Mucosa of descending colon (tissue), 3 donors: ENCODE results near the gene COL5A1. TPM values are rescaled to one million over a fixed set of nuclear protein-coding genes. Genes with fewer than 3 reads are reported as not detected.

Experiments
- ATAC-seq: fragments of 200-7000 bp; cut with Tn5 transposase; one replicate; pipeline ENCODE4 v1.9.1; 2020; ENCODE audit warnings: mild to moderate bottlenecking, moderate library complexity
- DNase-seq, 3 donors: peaks; one replicate each; pipeline ENCODE4 v3.0.0-alpha.2; 2020
- H3K36me3 ChIP-seq: fragments of 200-600 bp; one replicate; pipeline ENCODE4 v1.8.0; 2021; ENCODE audit warnings: low read depth, mild to moderate bottlenecking
- H3K4me1 ChIP-seq: fragments of 200-600 bp; one replicate; pipeline ENCODE4 v1.8.0; 2021; ENCODE audit warnings: low read depth, mild to moderate bottlenecking
- H3K4me3 ChIP-seq: fragments of 200-600 bp; one replicate; pipeline ENCODE4 v1.8.0; 2021; ENCODE audit warnings: mild to moderate bottlenecking
- H3K9me3 ChIP-seq: fragments of 200-600 bp; one replicate; pipeline ENCODE4 v1.8.0; 2021; ENCODE audit warnings: mild to moderate bottlenecking
- intact Hi-C, 2 donors: fragments of 100-400 bp; cut with DNase I in 1 of 2; cut with micrococcal nuclease in 1 of 2; formaldehyde crosslinking; loops; one replicate each; pipeline versions ENCODE4 v1.11.0 to v1.11.1; 2022; cut with DNase I, micrococcal nuclease
- total RNA-seq, 3 donors: library from RNA; stranded (reverse); fragmentation: NEBNext Ultra II Directional in 2 of 3; extraction: Animal tissue kit (Norgen Biotek cat#: 25700) in 2 of 3; gene quantifications; one replicate each; pipeline versions ENCODE4 v1.2.1 to v1.2.4, GENCODE V29; 2021 to 2023
- TF ChIP-seq, protein P1 (sequence below): fragments of 200-600 bp; IDR thresholded peaks from one replicate; pipeline ENCODE4 v1.8.0; 2022; ENCODE audit warnings: antibody characterized with exemption, mild to moderate bottlenecking
- donor health status: DM: no; HTN: no; CAD: no; lungs with moderate emphysema.
- donor health status: DM: no; HTN: no; CAD: no.
- donor health status: DM: no; HTN: yes; CAD: no.

The COL5A1 gene
- total RNA-seq, 3 donors from 2014 or later: 8.6 to 62.3 (median 22.2) TPM

DNA sequence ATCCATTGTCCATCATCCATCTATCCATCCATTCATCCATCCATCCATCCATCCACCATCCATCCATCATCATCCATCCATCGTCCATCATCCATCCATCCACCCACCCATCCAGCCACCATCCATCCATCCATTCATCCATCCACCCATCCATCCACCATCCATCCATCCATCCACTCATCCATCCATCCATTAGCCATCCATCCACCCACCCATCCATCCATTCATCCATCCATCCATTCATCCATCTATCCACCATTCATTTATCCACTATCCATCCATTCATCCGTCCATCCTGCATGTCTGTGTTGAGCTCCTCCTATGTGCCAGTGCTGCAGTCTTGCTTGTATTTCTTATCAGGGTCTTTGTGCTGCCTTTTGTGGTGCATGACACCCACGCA, 44.2 kb downstream of the COL5A1 start:
- Histone ChIP-seq H3K36me3 (no peaks in the 10 kb centered on the region), H3K4me1 (no peaks in the 10 kb centered on the region), H3K9me3 (no peaks in the 10 kb centered on the region), H3K4me3 (no peak overlapping the region)
- TF ChIP-seq, protein P1, sequence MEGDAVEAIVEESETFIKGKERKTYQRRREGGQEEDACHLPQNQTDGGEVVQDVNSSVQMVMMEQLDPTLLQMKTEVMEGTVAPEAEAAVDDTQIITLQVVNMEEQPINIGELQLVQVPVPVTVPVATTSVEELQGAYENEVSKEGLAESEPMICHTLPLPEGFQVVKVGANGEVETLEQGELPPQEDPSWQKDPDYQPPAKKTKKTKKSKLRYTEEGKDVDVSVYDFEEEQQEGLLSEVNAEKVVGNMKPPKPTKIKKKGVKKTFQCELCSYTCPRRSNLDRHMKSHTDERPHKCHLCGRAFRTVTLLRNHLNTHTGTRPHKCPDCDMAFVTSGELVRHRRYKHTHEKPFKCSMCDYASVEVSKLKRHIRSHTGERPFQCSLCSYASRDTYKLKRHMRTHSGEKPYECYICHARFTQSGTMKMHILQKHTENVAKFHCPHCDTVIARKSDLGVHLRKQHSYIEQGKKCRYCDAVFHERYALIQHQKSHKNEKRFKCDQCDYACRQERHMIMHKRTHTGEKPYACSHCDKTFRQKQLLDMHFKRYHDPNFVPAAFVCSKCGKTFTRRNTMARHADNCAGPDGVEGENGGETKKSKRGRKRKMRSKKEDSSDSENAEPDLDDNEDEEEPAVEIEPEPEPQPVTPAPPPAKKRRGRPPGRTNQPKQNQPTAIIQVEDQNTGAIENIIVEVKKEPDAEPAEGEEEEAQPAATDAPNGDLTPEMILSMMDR: no peak
- intact Hi-C loops: no loop called here
- no peak for DNase-seq
- no peak for ATAC-seq

DNA sequence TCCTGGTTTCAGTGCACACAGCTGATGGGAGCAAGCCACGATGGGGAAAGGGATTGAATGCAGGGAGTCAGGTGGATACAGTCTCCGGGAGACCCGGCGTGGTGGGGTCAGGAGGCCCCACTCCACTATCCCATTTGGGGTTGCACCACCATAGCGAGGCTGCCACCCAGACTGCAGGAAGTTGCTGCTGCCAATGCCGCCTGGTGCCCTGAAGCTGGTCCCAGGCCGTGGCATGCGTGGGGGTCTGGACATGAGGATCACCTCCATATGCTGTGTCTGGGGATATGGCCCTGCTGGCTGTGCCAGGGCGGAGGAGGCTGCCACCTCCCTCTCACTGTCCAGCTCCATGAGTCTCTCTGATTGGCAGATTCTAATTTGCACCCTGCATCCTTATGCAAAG, 45.3 kb downstream of the COL5A1 start:
- Histone ChIP-seq H3K36me3 (no peaks in the 10 kb centered on the region), H3K4me1 (no peaks in the 10 kb centered on the region), H3K4me3 (no peak overlapping the region), H3K9me3 (no peaks in the 10 kb centered on the region)
- intact Hi-C loops: no loop called here
- DNase-seq (peak in 1 of 3 donors; percentile 29), ATAC-seq (no peak)
- TF ChIP-seq, protein P1: no peak

DNA sequence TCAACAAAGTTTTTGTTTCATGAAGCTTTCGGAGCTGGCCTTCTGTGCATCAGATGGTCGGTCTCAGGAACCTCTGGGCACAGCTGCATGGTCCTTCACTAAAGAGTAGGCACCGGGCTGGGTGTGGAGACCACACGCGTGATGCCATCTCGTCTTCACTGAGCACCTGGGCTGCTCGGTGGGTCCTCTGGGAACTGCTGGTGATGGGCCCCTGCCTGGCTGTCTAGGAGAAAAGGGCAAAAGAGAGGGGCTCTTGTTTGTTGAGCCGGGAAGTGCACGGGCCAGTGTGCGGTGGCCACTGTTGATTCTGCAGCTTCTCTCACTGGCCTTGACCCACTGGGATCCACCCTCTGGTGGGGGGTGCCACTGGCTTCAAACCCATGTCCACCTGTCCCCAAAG, 46.0 kb downstream of the COL5A1 start:
- no peak overlapping the region for H3K4me3 ChIP-seq
- DNase-seq: peak in 1 of 3 donors; percentile 15

DNA sequence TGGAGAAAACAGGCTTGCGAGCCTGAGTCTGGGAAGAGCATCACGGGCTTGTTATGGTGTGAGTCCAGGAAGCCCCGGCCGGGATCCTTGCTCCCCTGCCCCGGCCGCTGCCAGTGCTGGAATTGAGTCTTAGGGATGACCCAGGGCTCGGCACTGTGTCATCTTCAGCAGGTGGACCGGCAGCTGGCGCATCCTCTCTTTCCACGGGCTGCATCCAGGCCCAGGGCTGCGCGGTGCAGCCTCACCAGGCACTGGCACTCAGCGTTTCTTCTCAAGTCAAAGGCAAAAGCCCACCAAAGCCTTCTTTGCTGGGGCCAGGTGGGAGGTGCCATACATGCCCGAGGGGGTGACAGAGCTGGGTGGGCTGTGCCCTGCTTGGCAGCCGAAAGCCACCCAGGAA, 46.6 kb downstream of the COL5A1 start:
- Histone ChIP-seq H3K36me3 (no peaks in the 10 kb centered on the region), H3K9me3 (no peaks in the 10 kb centered on the region), H3K4me3 (no peak overlapping the region), H3K4me1 (no peaks in the 10 kb centered on the region)
- no peak for ATAC-seq
- peak in 2 of 3 donors; percentile 18 to 34 for DNase-seq
- TF ChIP-seq, protein P1: no peak
- intact Hi-C loops: no loop called here

More for the DNA sequence above, 46.0 kb downstream of the COL5A1 start:
- Histone ChIP-seq H3K36me3 (no peaks in the 10 kb centered on the region), H3K4me1 (no peaks in the 10 kb centered on the region), H3K9me3 (no peaks in the 10 kb centered on the region)
- intact Hi-C loops: no loop called here
- no peak for ATAC-seq
- TF ChIP-seq, protein P1: no peak

DNA sequence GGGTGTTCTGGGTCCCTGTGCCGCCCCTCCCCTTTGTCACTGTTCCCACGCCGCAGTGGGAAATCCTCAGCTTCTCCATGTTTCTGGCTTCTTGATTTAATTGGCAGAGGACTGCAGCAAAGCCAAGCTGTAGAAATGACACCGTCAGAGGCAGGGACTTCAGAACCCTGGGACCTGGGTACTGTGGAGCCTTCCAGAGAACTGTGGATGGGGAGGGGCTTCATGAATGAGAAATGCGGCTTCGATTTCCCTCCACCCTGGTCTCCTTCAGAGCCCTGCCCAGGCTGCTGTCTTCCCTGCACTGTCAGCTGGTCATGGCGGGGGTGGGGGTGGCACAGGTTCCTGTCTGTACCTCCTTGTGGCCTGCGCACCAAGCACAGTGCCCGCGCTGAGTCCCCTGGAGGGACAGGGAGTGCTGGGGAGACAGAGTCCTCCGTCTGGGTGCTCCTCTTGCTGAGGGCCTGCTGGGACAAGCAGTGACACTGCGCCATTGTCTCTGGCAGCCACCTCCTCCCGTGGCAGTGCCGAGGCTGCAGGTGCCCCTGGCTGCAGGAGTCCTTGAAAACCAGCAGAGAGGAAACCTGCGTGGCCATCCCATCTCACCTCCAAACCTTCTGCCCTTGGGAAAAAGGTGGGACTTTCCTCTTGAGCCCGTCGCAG, 47.2 kb downstream of the COL5A1 start:
- Histone ChIP-seq H3K4me1 (no peaks in the 10 kb centered on the region), H3K9me3 (no peaks in the 10 kb centered on the region), H3K36me3 (no peaks in the 10 kb centered on the region), H3K4me3 (no peak overlapping the region)
- no peak for ATAC-seq
- intact Hi-C loops: no loop called here
- peak in 2 of 3 donors; percentile 13 to 18 for DNase-seq
- TF ChIP-seq, protein P1: no peak
